Small intestine (tissue), 7 donors: ENCODE measurements around the gene PI16. TPM values are rescaled to one million over a fixed set of nuclear protein-coding genes. Genes with fewer than 3 reads are reported as not detected.
A peak's percentile ranks its signal among the peaks of the same experiment; 100 is the strongest.

Experiments used
- DNase-seq, 2 donors: peaks; one replicate each; pipeline versions ENCODE4 v3.0.0 to v3.0.0-alpha.2; 2013
- FAIRE-seq: peaks from 2 replicates; lab custom pipeline; 2012; peaks lifted over from hg19 to GRCh38; lab: Jason Lieb, UNC
- H3K27ac ChIP-seq, 3 donors: one replicate each; pipeline ENCODE4 v1.5.1; 2013; ENCODE audit warnings: low read length in 2 of 3, mild to moderate bottlenecking in 2 of 3, control low read depth in 1 of 3, inconsistent platforms in 1 of 3, low read depth in 1 of 3, moderate library complexity in 1 of 3
- H3K27me3 ChIP-seq, 3 donors: one replicate each; pipeline ENCODE4 v1.6.1; 2013; ENCODE audit warnings: low read length in 3 of 3, inconsistent platforms in 1 of 3; ENCODE audit not compliant: control insufficient read depth in 3 of 3, insufficient read depth in 3 of 3
- H3K36me3 ChIP-seq, 3 donors: one replicate each; pipeline ENCODE4 v1.6.1; 2013; ENCODE audit warnings: low read length in 3 of 3, inconsistent platforms in 1 of 3, low read depth in 1 of 3, mild to moderate bottlenecking in 1 of 3, moderate library complexity in 1 of 3; ENCODE audit not compliant: control insufficient read depth in 3 of 3, insufficient read depth in 2 of 3
- H3K4me1 ChIP-seq, 3 donors: one replicate each; pipeline ENCODE4 v1.6.1; 2013; ENCODE audit warnings: low read length in 2 of 3, inconsistent platforms in 1 of 3, low read depth in 1 of 3, mild to moderate bottlenecking in 1 of 3, moderate library complexity in 1 of 3; ENCODE audit not compliant: control insufficient read depth in 3 of 3, insufficient read depth in 2 of 3
- H3K4me3 ChIP-seq, 3 donors: one replicate each; pipeline ENCODE4 v1.5.1; 2013; ENCODE audit warnings: low read length in 3 of 3, control low read depth in 1 of 3, inconsistent platforms in 1 of 3, low read depth in 1 of 3, mild to moderate bottlenecking in 1 of 3, moderate library complexity in 1 of 3
- H3K9me3 ChIP-seq, 2 donors: one replicate each; pipeline ENCODE4 v1.6.1; 2013; ENCODE audit warnings: low read depth in 1 of 2, low read length in 1 of 2; ENCODE audit not compliant: control insufficient read depth in 2 of 2, insufficient read depth in 1 of 2
- WGBS, 3 donors: extraction: QIAGEN DNeasy Blood & Tissue Kit; methylation state at CpG; one replicate each; pipeline ENCODE4 v1.1.7; 2013; 5-methylcytosine and 5-hydroxymethylcytosine counted together
- polyA plus RNA-seq, 4 donors: library from polyadenylated mRNA; stranded (reverse) in 3 of 4; unstranded in 1 of 4; fragments of 200-250 nt in 3 of 4; fragments of 120-200 nt in 1 of 4; gene quantifications; one replicate each; pipeline versions ENCODE4 v1.2.1 to v1.2.3, GENCODE V29; 2013
- donor health status: healthy with polysubstance abuse.
- donor health status: control.
- donor health status: control.
- donor health status: Bipolar disorder and iron deficiency.
- donor health status: healthy.

Gene PI16
- polyA plus RNA-seq, 4 donors, result 0.09 to 2.3 (median 0.27) TPM; not detected in 1

GRCh38 chr6:36998723-36999038 is 44.1 kb downstream of the PI16 start:
- DNase-seq (no peak), FAIRE-seq (no peak)
- H3K27me3 ChIP-seq, result peaks cover 0 to 8% (median 0%) of the 10 kb centered on the region in 3 donors
- no peaks in the 10 kb centered on the region for H3K36me3 ChIP-seq
- H3K27ac ChIP-seq, result no peak overlapping the region
- 52 to 70% (median 58%) methylated on average over 8 of the region's 8 CpGs for WGBS, 3 donors
- peaks cover 0 to 6% (median 0%) of the 10 kb centered on the region in 3 donors for H3K4me1 ChIP-seq
- H3K4me3 ChIP-seq, result no peak overlapping the region
- no peaks in the 10 kb centered on the region for H3K9me3 ChIP-seq

- WGBS, 3 donors, result 66 to 77% (median 71%) methylated on average over 15 of the region's 15 CpGs
- FAIRE-seq, result no peak
Measured at GRCh38 chr6:36999061-36999750, 44.7 kb downstream of the PI16 start.

DNA sequence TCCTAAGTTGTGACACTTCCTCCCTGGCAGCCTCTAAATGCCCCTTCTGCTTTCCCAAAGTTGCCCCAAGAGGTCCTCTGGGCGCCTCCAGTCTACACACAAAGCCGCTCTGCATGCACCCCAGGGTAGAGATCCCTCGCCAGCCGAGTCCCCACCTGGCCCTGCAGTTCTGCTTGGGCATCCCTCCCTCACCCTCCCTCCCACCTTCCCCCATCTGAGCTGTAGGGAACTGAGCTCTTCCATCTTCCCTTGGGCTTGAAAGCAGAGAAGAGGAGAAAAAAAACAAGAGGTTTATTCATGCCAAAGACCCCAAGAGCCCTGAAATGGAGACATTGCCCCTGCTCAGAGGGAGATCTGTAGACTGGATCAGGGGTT is 45.2 kb downstream of the PI16 start:
- H3K4me1 ChIP-seq, result peaks cover 0 to 6% (median 0%) of the 10 kb centered on the region in 3 donors
- no peaks in the 10 kb centered on the region for H3K36me3 ChIP-seq
- no peak overlapping the region for H3K27ac ChIP-seq
- peaks cover 0 to 8% (median 0%) of the 10 kb centered on the region in 3 donors for H3K27me3 ChIP-seq
- WGBS, 3 donors, result 90 to 96% (median 94%) methylated on average over 4 of the region's 4 CpGs
- DNase-seq (no peak), FAIRE-seq (no peak)
- no peak overlapping the region for H3K4me3 ChIP-seq
- H3K9me3 ChIP-seq, result no peaks in the 10 kb centered on the region

More at GRCh38 chr6:36999061-36999750, 44.7 kb downstream of the PI16 start:
- no peak overlapping the region for H3K4me3 ChIP-seq
- H3K36me3 ChIP-seq, result no peaks in the 10 kb centered on the region
- peaks cover 0 to 6% (median 0%) of the 10 kb centered on the region in 3 donors for H3K4me1 ChIP-seq
- H3K27ac ChIP-seq, result no peak overlapping the region
- H3K27me3 ChIP-seq, result peaks cover 0 to 8% (median 0%) of the 10 kb centered on the region in 3 donors
- no peaks in the 10 kb centered on the region for H3K9me3 ChIP-seq
- no peak for DNase-seq

- WGBS, 3 donors, result 86 to 93% (median 89%) methylated on average over 11 of the region's 11 CpGs
Measured at GRCh38 chr6:37004044-37004980, 49.8 kb downstream of the PI16 start.

GRCh38 chr6:37005061-37005810 is 50.7 kb downstream of the PI16 start, which contains the start of gene FGD2:
TSS of gene FGD2 (plus strand) at chr6:37005655. CDS start at chr6:37005818, 163 bp downstream.
- peak within 1 kb of the TSS in 2 of 3 donors; percentile 9 to 44 for H3K27ac ChIP-seq
- H3K9me3 ChIP-seq, result no peaks in the 10 kb centered on the region
- H3K4me1 ChIP-seq, result peaks cover 0 to 4% (median 0%) of the 10 kb centered on the region in 3 donors
- peak within 1 kb of the TSS; percentile 22 to 31 (median 26) for H3K4me3 ChIP-seq
- DNase-seq (no peak), FAIRE-seq (no peak)
- peaks cover 0 to 8% (median 0%) of the 10 kb centered on the region in 3 donors for H3K27me3 ChIP-seq
- no peaks in the 10 kb centered on the region for H3K36me3 ChIP-seq
- 62 to 70% (median 68%) methylated on average over 13 to 14 of the region's 14 CpGs for WGBS, 3 donors

More at GRCh38 chr6:37004044-37004980, 49.8 kb downstream of the PI16 start:
- H3K4me1 ChIP-seq, result peaks cover 0 to 4% (median 0%) of the 10 kb centered on the region in 3 donors
- no peaks in the 10 kb centered on the region for H3K9me3 ChIP-seq
- H3K27ac ChIP-seq, result no peak overlapping the region
- FAIRE-seq (no peak), DNase-seq (no peak)
- no peaks in the 10 kb centered on the region for H3K36me3 ChIP-seq
- peaks cover 0 to 8% (median 0%) of the 10 kb centered on the region in 3 donors for H3K27me3 ChIP-seq
- no peak overlapping the region for H3K4me3 ChIP-seq

DNA sequence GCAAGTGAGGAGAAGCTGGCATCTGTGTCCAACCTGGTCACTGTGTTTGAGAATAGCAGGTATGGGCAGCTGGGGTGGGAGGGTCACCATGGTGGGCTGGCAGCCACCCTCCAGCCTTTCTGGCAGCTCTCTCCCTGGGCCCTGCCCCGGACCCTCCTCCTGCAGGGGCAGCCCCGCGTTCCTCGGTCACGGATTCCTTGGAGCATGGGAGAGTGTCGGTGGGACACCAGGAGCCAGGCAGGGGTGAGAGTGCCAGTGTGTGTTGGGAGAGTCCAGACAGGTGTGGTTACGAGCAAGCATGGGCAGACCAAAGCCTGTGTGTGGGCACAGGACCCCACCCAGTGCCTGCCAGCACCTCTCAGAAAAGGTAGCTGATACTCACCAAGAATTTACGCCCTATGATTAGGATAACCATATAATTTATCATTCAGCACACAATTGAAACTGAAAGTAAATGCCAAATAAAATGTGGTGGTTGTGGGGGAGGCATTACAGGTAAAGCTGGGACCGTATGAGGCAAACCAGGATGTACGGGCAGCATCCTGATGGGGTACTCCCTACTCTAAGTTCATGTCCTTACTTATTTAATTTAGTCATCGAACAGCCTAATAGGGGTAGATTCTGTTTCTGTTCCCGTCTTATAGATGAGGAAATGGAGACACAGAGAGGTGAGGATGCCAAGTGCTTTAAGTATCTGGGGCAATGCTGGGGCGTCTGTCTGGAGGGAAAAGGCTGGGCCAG is 51.5 kb downstream of the PI16 start:
- peaks cover 0 to 4% (median 0%) of the 10 kb centered on the region in 3 donors for H3K4me1 ChIP-seq
- peak overlapping the region; percentile 22 to 31 (median 26) for H3K4me3 ChIP-seq
- no peaks in the 10 kb centered on the region for H3K9me3 ChIP-seq
- H3K36me3 ChIP-seq, result no peaks in the 10 kb centered on the region
- FAIRE-seq (no peak), DNase-seq (peak in 1 of 2 donors; percentile 43)
- 34 to 58% (median 39%) methylated on average over 10 to 13 of the region's 13 CpGs for WGBS, 3 donors
- peak overlapping the region in 2 of 3 donors; percentile 9 to 44 for H3K27ac ChIP-seq
- H3K27me3 ChIP-seq, result peaks cover 0 to 8% (median 0%) of the 10 kb centered on the region in 3 donors

GRCh38 chr6:37006793-37007339 is 52.3 kb downstream of the PI16 start:
- Histone ChIP-seq H3K4me3 (peak overlapping the region in 1 of 3 donors; percentile 22), H3K9me3 (no peaks in the 10 kb centered on the region), H3K36me3 (no peaks in the 10 kb centered on the region), H3K27ac (peak overlapping the region in 1 of 3 donors; percentile 65), H3K4me1 (peaks cover 0 to 4% (median 0%) of the 10 kb centered on the region in 3 donors), H3K27me3 (peaks cover 0 to 6% (median 0%) of the 10 kb centered on the region in 3 donors)
- FAIRE-seq, result no peak
- WGBS, 3 donors, result 80 to 92% (median 86%) methylated on average over 5 of the region's 5 CpGs
- DNase-seq, result no peak
